HG02763 (cell line): ENCODE data around the gene ACACB.

Experiments
- ATAC-seq: cut with Tn5 transposase; IDR thresholded peaks from one replicate; pipeline ENCODE4 v1.9.1; 2021; ENCODE audit warnings: mild to moderate bottlenecking, moderate library complexity; ENCODE audit not compliant: unreplicated experiment

Gene ACACB

DNA sequence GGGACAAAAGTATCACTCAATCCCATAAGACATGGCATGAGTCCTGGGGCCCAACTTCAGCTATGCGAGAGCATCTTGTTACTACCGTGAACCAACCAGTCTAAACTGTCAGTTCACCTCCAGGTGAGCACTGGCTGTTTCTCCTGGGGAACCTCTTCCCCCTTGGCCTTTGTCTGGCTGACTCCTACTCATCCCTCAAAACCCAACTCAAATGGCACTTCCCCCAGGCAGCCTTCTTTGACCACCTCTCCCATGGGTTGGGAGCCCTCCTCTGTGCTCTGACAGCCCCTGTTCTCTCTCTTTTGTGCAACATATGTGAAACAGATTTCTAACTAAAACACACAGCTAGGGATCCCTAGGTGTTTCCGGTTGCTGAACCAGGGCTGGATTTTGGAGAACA, 155.0 kb downstream of the ACACB start:
- no peak for ATAC-seq

- ATAC-seq = no peak
These were observed 157.0 kb downstream of the ACACB start for GRCh38 chr12:109273354-109273753.

GRCh38 chr12:109274381-109274780, 158.0 kb downstream of the ACACB start:
- ATAC-seq = no peak

DNA sequence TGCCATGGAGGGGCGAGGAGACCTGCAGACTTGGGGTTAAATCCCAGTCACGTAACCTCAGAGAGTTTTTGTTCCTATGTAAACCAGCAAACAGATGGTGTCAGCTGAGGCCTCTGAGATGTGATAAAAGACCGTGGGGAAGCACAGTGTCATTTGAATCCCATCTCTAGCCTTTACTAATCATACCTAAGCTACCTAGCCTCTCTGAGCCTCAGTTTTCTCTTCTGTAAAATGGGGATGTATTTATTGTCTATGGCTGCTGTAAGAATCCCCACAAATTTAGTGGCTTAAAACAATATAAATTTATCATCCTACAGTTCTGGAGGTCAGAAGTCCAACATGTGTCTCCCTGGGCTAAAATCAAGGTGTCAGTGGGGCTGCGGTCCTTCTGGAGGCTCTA, 158.8 kb downstream of the ACACB start:
- no peak for ATAC-seq

DNA sequence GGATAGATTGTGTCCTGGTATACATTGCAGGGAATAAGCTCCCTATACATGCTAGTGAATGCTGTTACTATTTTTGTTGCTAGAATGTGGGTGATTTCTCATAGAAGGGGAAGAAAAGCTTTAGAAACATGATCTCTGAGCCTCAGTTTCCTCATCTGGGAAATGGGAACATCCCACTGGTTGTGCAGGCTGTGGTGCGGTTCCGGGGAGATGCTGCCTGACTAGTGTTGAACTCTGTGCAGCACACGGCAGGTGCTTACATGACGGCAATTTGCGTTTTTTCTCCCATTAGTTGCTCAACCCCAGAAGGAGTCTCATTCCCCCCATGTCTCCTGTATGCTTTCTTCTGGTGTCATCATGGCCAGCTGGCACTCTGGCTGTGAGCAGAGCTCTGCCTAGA, 159.8 kb downstream of the ACACB start:
- ATAC-seq = no peak

DNA sequence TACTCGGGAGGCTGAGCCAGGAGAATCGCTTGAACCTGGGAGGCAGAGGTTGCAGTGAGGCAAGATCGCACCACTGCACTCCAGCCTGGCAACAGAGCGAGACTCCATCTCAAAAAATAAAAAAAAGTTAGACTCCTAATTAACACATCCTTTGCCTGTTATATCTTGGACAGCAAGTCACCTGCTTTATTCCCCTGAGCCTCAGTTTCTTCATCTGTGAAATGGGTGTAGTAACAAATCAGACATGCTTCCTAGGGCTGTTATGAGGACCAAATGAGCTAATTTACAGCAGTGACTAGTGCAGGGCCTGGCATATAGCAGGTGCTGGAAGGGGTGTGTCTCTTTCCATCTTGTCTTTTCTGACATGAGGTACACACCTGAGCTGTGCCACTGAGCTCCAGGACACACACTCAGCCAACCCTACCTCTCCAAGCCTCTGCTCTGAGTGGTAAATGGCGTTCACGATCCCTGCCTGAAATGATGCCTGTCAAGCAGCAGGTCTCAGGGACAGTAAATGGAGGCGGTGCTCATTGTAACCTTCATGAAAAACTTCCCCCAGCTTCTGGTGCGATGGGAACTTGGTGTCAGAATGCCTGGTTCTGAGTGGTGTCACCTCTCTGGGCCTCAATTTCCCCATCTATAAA, 161.0 kb downstream of the ACACB start:
- ATAC-seq = no peak

DNA sequence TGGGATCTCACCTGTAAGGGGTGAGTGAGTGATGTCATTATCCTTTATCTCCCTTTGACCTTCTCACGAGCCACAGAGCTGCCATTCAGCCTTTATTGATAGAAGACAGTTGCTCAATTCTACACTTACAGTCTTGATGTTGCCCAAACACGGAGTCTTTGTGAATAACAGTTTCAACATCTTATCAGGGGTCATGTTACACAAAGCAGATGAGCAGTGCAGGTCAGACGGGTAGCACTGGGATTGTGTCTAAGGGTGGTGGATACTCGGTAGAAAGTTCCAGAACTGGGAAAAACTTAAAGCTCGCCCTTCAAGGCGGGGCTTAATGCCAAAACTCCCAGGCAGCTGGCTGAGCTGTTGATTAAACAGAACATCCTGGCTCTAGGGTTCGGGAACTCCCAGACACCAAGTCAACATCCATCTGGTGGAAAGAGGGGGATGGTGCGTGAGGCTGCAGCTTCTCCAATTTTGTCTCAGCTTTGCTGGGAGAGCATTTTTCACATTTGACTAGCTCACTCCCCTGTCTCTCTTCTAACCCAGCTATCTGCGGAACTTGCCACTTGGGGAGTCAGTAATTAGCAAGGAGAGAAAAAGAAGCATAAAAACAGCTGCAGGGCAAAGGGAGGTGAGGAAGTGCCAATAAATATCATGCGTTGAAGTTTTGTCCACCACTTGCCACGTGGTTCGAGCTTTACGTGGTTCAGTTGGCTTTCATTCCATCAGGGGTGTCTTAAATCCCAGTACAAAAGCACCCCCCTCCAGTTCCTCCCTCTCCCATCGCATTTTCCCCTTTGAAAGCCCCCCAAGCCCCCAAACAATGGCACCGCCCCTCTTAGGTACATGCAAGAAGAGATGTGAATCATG, 161.7 kb downstream of the ACACB start:
- ATAC-seq = no peak

- no peak for ATAC-seq
These were observed 162.5 kb downstream of the ACACB start for GRCh38 chr12:109278912-109279311.

- ATAC-seq = no peak
These were observed 163.1 kb downstream of the ACACB start for GRCh38 chr12:109279525-109279924.

DNA sequence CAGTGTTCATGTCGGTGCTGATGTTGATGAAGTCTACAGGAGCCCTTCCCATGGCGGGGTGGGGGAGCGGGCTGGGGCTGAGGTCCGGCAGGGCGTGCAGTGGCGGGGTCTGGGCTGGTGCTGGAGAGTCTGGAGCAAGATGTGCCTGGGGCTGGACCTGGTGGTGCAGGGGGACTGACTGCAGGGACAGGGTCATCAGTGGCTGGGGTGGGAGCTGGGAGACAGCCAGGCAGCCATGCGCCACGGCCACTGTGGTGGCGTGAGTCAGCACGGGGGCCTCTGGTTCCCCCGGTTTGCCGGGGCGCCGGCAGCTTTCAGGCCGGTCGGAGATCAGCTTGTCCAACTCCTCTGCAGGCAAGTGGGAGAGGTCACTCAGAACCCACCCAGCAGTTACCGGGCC, 165.1 kb downstream of the ACACB start:
- no peak for ATAC-seq

DNA sequence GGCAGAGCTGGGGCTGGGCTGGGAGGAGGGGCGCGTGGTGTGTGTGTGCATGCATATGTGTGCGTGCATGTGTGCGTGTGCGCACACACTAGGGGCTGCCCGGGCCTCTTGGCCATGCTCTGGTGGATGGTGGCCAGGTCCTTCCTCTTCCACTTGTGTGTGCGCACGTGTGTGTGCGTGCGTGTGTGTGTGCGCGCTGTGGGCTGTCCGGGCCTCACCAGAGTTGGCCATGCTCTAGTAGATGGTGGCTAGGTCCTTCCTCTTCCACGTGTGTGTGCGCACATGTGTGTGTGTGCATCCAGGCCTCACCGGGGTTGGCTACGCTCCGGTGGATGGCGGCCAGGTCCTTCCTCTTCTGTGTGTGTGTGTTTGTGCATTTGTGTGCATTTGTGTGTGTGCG, 168.0 kb downstream of the ACACB start:
- no peak for ATAC-seq

DNA sequence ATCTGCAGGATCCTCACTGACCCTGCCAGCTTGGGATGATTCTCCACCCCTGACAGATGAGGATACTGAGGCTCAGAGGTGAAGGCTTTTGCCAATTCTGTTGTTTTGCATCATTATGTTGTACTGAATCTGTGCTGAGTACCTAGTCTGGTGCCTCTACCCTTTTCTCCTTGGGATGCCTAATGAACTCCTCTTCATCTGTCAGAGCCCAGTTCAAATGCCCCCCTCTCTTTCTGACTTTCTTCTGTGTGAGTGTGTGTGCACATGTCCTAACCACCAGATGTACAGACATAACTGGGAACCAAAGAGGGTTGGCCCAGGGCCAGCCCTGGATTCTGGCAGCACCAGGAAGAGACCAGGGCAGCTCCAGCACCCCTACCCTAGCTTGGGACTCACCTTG, 169.9 kb downstream of the ACACB start:
- ATAC-seq = no peak

DNA sequence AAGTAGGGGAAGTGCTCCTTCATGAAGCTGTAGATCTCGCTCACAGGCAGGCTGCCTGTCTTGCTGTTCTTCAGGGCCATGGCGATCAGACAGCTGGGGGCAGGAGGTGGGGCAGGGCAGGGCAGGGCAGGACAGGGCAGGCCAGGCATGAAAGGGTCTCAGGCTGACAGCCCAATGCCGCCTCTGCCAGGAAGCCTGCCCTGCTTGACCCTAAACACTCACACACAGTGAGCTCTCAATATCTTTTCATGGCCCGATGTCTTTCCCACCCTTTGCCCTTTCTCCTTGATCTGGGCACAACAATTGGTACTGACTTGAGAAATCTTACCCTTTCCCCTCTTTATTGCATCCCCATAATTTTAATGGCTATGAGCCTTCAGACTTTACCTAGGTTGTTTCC, 170.3 kb downstream of the ACACB start:
- ATAC-seq = no peak

- no peak for ATAC-seq
These were observed 170.8 kb downstream of the ACACB start for GRCh38 chr12:109287181-109287580.

DNA sequence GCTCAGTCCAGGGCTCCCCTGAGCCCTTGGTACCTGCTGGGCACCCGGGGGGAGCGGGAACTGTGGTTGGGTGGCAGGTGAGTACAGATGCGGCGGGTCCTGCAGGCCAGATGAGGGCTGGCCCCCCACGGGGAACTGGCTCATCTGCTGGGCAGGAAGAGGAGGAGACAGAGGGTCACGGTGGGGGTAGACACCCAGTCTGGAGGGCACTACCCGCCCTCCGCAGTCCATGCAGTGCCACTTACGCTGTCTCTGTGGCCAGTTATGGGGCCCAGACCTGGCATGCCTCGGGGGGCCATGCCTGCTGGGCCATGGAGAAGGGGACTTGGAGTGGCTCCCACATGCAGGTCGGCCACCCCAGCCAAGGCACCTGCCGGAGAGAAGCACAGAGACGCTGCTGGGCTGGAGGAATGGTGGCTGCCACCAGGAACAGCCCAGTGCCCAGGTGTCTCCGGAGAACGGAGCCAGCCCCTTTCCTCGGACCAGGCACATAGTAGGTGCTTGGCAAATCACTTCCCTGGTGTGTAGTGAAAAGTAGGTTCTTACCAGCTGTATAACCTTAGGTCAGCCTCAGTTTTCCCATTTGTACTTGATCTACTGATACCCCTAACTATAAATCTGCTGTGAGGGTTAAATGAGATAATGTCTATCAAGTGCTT, 171.6 kb downstream of the ACACB start:
- ATAC-seq = no peak

GRCh38 chr12:109288571-109288970, 172.2 kb downstream of the ACACB start:
- no peak for ATAC-seq

DNA sequence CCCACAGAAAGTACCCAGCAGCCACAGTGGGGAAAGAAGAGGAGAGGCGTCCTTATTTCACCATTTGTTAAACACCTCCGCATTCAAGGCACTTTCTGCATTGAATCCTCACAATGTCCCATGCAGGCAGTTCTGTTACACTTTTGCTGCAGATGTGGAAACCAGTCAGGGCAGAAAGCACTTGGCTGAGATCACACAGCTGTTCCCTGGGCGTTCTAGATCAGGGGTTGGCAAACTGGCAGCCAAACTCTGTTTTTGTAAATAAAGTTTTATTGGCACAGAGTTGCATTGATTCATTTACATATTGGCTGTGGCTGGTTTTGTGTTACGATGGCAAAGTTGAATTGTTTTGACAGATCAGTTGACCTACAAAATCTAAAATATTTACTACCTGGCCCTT, 172.6 kb downstream of the ACACB start:
- ATAC-seq = no peak

GRCh38 chr12:109289551-109289950, 173.2 kb downstream of the ACACB start:
- no peak for ATAC-seq

GRCh38 chr12:109290061-109290460, 173.7 kb downstream of the ACACB start:
- ATAC-seq = no peak

DNA sequence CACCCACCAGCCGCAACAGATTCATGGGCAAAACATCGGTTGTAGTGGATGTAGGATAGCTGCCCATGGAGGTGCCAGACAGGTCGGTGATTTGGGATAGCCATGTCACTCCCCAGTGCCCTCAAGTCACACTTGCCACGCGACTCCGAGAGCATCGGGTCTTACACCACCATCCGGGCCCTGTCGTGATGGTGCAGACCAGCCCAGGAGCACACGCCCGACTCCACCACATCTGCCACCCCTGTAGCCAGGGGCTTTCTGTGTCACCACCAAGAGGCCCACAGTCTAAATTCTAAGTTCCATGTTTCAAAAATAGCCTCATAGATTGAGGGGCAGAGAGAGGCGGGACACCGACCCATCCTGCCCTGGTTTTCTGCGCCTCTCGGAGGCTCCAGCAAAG, 174.7 kb downstream of the ACACB start:
- no peak for ATAC-seq

- no peak for ATAC-seq
These were observed 175.3 kb downstream of the ACACB start for GRCh38 chr12:109291521-109292341.
